Measurements from ENCODE around the gene PLEKHG3.
"Not testable (repeated sequence)": the region's sequence is repeated elsewhere in the genome, so short reads cannot be mapped to it uniquely, and the experiment has no call there.

PLEKHG3 gene

DNA sequence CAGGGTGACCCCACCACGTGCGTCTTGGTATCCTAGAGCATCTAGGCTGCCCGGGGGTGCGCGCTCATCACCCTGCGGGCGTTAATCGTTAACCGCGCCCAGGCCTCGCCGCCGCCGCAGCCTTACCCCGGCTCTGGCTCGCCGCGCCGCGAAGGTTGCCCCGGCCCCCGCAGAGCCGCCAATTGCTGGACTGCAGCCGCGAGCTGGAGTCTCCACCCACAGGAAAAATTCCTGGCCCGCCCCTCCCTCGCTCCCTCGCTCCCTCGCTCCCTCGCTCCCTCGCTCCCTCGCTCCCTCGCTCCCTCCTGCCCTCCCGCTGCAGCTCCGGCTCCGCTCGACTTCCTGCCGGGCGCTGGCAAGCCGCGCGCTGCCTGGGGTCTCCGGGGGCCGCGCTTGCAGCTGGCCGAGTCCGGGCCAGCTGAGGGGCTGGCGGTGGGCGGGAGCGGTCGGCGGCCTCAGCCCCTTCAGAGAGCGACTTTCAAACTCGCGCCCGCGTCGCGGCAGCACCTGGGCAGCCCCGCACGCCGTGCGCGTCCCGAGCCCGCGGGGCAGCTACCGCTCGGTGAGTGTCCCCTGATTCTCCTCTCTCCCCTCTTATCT is at the start of gene PLEKHG3:
PLEKHG3 (plus strand) TSS at position 282 of the 600 bp plus-strand sequence. CDS start 23,208 bp downstream, outside the sequence.
- in situ Hi-C loops (cut with MboI; ENCODE audit: low sequenced_read_pairs), result no loop called here

- in situ Hi-C loops (cut with MboI; ENCODE audit: low sequenced_read_pairs), result no loop called here
Measured at GRCh38 chr14:64654901-64655300, 49.3 kb upstream of the PLEKHG3 start.

GRCh38 chr14:64656986-64657385 is 47.2 kb upstream of the PLEKHG3 start:
- in situ Hi-C loops (cut with MboI; ENCODE audit: low sequenced_read_pairs), result no loop called here

DNA sequence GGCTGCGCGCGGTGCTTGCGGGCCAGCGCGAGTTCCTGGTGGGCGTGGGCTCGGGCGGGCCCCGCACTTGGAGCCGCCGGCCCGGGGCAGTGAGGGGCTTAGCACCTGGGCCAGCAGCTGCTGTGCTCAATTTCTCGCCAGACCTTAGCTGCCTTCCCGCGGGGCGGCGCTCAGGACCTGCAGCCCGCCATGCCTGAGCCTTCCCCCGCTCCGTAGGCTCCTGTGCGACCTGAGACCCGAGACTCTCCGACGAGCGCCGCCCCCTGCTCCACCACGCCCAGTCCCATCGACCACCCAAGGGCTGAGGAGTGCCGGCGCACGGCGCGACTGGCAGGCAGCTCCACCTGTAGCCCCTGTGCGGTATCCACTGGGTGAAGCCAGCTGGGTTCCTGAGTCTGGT is 46.0 kb upstream of the PLEKHG3 start:
- in situ Hi-C loops (cut with MboI; ENCODE audit: low sequenced_read_pairs), result no loop called here

DNA sequence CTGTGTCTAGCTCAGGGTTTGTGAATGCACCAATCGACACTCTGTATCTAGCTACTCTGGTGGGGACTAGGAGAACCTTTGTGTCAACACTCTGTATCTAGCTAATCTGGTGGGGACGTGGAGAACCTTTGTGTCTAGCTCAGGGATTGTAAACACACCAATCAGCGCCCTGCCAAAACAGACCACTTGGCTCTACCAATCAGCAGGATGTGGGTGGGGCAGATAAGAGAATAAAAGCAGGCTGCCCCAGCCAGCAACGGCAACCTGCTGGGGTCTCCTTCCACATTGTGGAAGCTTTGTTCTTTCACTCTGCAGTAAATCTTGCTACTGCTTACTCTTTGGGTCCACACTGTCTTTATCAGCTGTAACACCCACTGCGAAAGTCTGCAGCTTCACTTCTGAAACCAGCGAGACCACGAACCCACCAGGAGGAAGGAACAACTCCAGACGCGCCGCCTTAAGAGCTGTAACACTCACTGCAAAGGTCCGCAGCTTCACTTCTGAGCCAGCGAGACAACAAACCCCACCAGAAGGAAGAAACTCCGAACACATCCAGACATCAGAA is 45.4 kb upstream of the PLEKHG3 start:
- in situ Hi-C loops (cut with MboI; ENCODE audit: low sequenced_read_pairs), result not testable (repeated sequence)

- in situ Hi-C loops (cut with MboI; ENCODE audit: low sequenced_read_pairs), result no loop called here
Measured at GRCh38 chr14:64659366-64659765, 44.9 kb upstream of the PLEKHG3 start.

DNA sequence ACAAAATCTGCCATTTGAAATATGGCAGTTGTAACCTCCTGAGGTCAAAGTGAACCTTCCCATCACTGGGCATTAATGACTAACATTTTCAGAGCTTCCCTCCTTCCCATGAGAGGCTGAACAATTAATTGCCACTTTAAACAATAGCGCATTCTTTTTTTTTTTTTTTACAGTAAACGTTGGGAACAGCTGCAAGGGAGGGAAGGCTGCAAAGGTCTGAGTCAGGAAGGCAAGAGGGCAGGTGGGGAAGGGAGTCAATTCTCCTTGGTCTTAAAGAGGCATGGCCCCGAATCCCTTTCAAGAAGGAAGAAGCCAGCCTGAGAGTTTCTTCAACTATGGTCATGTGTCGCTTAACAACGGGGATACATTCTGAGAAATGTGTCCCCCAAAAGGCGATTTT is 41.0 kb upstream of the PLEKHG3 start:
- in situ Hi-C loops (cut with MboI; ENCODE audit: low sequenced_read_pairs), result no loop called here

GRCh38 chr14:64671591-64671990 is 32.6 kb upstream of the PLEKHG3 start:
- in situ Hi-C loops (cut with MboI; ENCODE audit: low sequenced_read_pairs), result no loop called here

DNA sequence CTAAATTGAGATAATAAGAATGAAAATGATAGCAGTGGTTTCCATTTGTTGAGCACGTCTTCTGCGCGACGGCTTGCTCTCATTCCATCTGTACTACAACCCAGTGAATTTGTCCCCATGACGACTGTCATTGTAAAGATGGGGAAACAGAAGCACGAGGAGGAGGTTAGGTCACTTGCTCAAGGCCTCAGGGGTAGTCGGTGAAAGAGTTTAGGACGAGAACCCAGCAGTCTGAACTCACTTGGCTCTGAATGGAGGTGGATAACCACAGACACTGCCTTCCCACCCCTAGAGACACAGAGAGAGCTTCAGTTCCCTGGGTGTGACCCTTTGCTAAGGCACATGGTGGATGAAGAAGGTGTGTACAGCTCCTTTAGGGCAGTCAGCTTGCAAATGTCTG is 30.9 kb upstream of the PLEKHG3 start:
- in situ Hi-C loops (cut with MboI; ENCODE audit: low sequenced_read_pairs), result no loop called here

- in situ Hi-C loops (cut with MboI; ENCODE audit: low sequenced_read_pairs), result no loop called here
Measured at GRCh38 chr14:64673748-64674147, 30.5 kb upstream of the PLEKHG3 start.

GRCh38 chr14:64674829-64675228 is 29.4 kb upstream of the PLEKHG3 start:
- in situ Hi-C loops (cut with MboI; ENCODE audit: low sequenced_read_pairs), result no loop called here

- in situ Hi-C loops (cut with MboI; ENCODE audit: low sequenced_read_pairs), result no loop called here
Measured at GRCh38 chr14:64675312-64675711, 28.9 kb upstream of the PLEKHG3 start.

DNA sequence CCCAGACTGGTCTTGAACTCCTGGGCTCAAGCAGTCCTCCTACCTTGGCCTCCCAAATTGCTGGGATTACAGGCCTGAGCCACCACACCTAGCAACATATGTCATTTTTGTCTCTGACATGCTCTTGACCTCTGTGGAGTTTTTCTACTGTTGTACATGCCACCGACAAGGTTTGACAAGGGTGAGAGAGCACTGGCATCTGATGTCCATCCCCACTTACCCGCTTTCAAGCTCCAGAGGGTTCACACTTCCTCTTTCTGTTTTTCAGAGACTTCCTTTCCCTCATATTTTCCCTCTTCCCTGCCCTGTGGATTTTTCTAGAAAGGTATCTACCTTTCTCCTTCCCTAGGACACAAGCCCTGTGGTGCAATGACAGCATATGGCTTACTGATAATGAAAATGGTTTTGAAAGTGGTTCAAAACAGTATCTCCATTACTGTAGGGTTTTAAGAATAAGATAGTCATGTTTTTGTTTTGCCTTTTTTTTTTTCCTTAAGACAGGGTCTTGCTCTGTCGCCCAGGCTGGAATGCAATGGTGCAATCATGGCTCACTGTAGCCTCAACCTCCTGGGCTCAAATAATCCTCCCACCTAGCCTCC is 27.7 kb upstream of the PLEKHG3 start:
- in situ Hi-C loops (cut with MboI; ENCODE audit: low sequenced_read_pairs), result no loop called here

- in situ Hi-C loops (cut with MboI; ENCODE audit: low sequenced_read_pairs), result no loop called here
Measured at GRCh38 chr14:64680013-64680713, 24.1 kb upstream of the PLEKHG3 start.

DNA sequence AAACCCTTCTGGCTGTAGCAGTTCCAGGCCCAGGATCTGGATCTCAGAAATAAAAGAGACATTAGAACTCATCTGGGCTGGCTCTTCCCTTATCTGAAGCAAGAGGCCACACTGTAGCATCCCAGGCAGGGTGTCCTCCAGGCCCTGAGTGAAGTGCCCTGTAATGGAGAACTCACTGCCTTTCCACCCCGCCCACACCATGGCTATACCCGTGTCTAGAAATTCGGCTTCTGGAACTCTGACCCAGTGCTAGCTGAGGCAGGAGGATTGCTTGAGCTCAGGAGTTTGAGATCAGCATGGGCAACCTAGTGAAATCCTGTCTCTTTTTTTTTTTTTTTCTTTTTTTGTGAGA is 23.5 kb upstream of the PLEKHG3 start:
- in situ Hi-C loops (cut with MboI; ENCODE audit: low sequenced_read_pairs), result no loop called here

- in situ Hi-C loops (cut with MboI; ENCODE audit: low sequenced_read_pairs), result no loop called here
Measured at GRCh38 chr14:64681796-64682710, 22.2 kb upstream of the PLEKHG3 start.

GRCh38 chr14:64682843-64683242 is 21.4 kb upstream of the PLEKHG3 start:
- in situ Hi-C loops (cut with MboI; ENCODE audit: low sequenced_read_pairs), result no loop called here

- in situ Hi-C loops (cut with MboI; ENCODE audit: low sequenced_read_pairs), result no loop called here
Measured at GRCh38 chr14:64683264-64683663, 21.0 kb upstream of the PLEKHG3 start.

DNA sequence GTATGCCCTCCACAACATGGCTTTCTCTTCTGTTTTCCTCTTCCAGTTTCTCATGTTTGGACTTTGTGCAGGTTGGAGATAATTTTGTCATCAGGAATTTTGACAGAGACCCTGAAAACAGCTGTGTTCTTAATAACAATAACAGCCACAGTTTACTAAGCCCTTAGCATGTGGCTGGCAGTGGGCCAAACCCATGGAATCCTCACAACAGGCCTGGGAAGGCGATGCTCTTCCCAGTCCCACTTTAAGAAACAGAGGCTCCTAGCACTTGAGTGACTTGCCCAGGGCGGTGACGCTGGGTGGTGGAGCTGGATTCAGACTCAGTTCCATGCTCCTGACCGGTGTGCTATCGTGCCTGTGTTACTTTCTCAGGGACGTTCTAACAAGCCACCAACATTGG is 20.1 kb upstream of the PLEKHG3 start:
- in situ Hi-C loops (cut with MboI; ENCODE audit: low sequenced_read_pairs), result no loop called here

DNA sequence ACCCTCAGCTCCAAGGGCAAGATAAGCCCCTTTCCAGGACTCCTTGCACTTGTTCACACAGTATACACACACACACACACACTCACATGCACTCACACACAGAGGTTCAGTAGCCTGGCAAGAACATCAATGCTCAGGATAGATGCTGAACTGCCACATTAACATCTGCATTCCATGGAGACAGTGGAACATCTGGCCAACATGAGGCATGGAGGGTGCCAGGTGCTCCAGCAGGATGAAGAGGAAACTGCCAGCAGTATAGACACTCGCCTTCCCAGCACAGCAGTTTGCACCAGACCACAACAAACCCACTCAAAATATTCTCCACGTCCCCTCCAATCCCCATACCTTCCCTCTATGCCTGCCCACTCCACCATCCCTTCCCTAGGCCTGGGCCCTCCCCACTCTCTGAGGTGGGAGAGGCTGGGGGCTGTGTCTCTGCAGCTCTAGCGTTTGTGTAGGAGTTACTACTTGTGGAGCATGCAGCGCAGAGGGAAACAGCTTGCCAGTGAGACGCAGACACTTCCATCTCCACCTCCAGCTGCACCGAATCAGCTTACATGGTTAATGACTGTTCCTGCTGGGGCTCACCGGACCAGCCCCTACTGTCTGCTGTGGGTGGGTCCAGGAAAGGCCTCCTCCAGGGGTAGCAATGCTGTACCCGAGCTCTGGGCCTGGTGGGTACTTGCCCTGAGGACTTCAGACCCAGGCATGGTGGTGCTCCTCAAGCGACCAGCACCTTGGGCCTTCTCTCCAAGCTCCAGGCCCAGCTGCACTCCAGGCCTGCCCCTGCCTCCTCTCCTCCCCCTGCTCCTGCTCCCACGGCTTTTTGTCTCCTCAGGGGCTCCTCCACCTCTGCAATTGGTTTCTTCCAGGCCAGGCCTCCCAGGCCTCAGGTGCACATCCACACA is 18.6 kb upstream of the PLEKHG3 start:
- in situ Hi-C loops (cut with MboI; ENCODE audit: low sequenced_read_pairs), result no loop called here
